HT-29 (cell line): ENCODE results near the gene RAB3B. TPM values are rescaled to one million over a fixed set of nuclear protein-coding genes. Genes with fewer than 3 reads are reported as not detected.
A peak's percentile ranks its signal among the peaks of the same experiment; 100 is the strongest.

Experiments used
- DNase-seq: peaks from one replicate; pipeline ENCODE4 v3.0.0-alpha.2; 2015; ENCODE audit warnings: low spot score
- total RNA-seq: library from RNA; depleted of rRNA; stranded (reverse); fragments of >200 nt; shearing (Covaris generic); gene quantifications from 2 replicates; pipeline ENCODE4 v1.2.3, GENCODE V29; 2014

Gene RAB3B
- total RNA-seq, 1 experiment from 2014 or later: 0.20 TPM

DNA sequence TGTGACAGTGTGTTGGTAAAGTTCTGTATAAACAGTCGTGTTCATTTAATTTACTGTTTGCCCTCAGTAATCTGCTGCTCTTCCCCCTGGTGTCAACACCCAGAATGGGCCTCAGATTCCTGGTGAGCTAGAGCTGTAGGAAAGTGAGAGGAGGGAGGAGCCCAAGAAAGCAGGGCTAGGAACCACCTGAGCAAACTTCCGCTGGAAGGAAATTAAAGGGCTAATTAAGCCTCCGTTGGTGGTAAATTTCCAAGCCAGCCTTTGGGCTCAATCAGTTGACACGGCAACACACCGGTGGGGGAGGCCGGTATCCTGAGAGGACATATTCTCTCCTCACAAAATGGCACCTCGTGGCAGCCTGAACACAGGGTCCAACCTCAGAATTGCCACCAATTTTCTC is 32.9 kb downstream of the RAB3B start:
- peak; percentile 17 for DNase-seq

DNA sequence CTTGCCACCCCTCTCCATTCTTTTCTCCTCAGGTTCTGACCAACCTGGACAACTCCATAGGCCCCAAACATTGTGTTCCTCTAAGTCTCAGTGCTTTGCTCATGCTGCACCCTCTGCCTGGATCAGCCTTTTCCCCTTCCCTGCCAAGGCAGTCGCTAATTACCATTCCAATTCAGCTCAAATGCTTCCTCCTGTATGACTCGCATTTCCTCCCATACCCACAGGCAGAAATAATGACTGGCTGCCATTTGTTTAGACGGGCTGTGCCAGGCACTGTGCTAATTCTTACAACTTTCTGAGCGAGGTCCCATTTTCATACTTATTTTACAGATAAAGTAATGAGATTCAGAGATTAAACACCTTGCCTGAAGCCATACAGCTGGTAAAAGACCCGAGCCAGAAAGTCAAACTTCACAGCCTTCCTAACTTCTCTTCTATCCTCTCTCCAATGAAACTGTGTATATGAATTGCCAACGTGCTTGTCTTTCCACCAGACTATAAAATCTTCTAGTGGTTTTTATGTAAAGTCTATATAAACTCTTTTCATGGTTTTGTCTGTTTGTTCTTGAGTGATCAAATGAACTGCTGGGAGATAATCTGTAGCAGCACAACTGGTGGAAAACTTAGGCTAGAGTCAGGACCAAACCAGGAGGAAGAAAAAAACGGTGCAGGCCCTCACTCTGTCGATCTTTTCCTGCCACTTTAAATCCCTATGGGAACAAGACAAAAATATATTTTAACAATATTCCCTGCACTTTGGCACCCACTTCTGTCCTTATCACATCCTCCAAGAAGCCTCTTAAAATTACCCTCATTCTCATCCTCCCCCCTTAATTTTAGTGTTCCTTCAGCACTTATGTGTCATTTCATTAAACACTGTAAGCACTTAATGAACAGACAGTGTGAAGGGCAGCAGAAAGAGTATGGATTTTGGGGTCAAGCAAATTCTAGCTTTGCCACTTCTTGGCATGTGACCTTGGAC is 33.7 kb downstream of the RAB3B start:
- no peak for DNase-seq

DNA sequence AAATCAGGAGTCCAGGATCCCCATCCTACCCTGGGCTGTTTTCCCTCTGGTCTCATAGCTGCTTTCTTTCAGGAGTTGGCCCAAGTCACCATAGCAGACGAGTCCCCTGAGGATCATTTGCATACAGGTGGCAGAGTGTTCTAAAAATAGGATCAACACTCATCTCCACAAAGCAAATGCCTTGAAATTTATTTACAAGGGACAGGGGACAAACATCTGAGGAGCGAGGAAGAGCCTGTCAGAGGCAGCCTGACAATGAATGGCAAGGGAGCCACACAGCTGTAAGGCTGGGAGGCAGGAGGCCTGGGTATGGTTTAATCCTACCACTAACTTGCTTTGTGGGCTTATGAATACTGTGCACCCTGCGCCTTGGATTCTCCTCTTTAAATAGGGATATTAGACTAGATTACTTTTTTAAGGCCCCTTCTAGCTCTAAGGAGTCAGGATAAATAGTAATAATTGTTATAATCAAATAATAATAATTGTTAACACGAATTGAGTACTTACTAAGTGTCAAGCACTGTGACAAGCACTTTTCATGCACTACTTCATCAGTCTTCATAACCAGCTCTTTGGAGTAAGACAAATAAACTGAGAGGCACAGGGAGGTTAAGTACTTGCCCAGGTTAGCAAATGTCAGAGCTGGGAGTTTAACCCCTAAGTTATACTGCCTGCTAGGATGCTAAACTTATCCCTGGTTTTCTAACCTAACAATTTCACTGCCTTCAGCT is 34.5 kb downstream of the RAB3B start:
- DNase-seq: no peak

DNA sequence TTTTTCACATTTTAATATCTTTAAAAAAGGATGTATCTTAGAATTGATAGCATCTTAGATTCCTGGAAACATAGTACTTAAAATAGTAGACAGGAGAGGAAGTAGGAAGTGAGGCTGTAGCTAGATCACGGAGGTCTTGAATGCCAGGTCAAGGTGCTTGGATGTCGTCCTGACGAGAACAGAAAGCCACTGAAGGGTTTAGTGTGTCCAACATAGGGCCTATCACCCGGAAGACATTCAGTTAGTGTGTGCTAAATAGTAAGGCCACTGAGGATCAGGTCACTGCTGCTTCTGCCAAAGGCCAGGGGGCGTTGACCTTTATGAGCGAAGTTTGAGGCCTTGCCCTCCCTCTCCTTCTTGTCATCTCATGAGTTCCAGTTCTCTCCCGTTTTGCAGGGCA is 35.7 kb downstream of the RAB3B start:
- DNase-seq: no peak

DNA sequence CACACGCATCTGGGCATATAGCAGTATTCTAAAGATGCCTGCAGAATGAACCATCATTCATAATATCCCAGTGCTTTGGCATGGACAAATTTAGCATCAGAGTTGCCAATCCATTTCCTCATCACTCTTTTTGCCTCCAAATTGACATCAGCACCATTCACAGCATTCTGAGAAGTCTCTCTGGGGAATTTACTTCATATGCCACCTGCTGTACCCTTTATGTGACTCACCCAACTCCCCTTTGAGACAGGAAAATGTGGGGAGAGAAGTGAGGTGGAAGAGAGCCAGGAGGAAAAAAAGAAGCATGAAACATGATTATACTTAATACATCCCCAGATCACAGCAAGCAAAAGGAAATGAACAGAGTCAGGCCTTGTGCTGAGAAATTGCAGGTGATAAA is 37.4 kb downstream of the RAB3B start:
- no peak for DNase-seq

DNA sequence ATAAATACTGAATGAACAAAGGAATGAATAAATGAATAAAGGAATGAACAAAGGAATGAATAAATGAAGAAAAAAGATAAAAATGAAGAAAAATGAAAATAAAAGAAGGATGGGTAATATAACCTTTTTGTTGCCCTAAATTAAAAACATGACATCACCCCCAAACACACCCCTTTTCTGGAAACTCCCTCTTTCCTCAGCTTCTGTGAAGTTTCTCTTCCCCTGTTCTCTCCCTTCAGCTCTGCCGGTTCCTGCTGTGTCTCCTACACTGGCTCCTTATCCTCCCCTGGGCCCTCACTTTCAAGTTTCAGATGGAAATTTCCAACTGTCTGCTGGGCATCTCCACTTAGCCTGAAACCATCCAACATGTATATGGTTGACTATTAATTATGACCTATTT is 37.9 kb downstream of the RAB3B start:
- DNase-seq: no peak

DNA sequence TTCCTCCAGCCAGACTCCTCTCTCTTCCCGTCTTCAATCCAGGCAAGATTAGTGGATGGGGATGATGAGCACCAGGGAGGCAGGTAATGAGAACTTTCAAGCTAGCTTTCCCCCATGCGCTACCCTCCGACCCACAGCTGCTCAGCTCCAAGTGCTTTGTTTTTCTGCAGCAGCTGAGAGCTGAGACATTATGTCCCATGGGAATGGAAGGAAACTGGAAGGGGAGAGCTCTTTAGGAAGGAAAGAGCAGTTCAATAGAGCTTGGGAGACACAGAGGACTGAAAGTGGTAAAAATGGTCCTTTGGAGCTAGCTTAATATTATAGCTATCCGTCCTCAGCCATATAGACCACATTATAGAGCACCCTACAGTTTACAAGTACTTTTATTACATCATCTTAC is 39.8 kb downstream of the RAB3B start:
- DNase-seq: no peak

DNA sequence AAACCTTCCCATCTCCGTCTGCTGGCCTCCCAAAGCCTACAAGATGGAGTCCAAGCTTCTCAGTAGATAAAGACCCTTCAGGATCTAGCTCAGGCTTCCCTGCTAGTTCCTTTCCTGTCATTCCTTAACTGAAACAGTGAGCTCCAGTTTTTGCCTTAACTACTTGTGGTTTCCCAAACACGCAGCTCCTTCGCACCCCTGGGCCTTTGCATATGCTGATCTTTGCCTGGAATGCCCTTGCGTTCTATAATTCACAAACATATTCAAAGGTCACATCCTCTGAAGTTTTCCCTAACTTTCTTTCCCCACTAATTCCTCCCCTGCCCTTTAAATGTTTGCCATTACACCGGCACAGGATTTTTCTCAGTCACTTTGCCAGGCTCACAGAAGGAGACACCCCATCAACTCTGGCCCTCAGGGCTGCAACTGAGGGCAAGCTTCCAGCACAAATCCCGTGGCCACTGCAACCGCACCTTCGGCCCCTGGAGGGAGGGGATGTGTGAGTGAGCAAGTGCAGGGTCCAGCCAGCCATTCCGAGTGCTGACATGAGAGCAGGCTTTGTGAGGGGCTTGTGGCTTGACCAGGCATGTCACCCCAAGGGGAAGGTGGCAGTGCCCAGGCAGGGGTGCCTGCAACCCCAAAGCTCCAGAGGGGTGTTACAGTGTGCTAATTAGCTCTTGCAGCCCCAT is 41.3 kb downstream of the RAB3B start:
- DNase-seq: no peak

DNA sequence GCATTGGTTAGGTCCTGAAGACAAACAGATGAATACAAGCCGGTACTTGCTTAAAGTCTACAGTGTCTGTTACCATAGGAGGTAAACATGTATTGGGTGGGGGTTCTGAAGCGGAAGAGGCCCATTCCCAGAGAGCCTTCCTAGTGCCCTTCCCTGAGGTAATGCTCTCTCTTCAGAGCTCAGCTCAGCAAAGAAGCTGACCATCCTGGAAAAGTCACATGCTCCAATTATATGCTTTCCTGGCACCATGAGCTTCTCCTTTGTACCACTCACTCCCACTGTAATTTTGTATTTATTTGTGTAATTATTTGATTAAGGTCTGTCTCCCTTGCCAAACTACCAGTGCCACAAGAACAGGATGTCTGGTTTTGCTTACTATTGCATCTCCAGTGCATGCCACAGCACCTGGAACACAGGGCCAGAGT is 42.0 kb downstream of the RAB3B start:
- DNase-seq: no peak

DNA sequence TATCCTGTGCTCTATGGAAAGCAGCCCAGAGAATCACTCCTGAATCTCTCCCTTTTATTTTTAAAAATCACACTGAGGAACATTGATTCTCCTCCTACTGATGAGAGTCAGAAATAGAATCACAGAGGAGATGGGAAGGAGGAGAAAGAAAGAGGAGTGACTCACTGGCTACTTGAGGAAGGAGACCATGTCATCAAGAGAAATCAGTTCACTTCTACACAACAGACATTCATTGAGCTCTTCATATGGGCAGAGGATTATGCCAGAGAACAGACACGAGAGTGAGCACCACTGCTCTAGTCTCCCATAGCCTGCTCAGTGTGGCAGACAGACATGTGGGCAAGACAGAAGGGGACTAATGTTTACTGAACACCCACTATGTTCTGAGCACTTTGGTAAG is 44.2 kb downstream of the RAB3B start:
- DNase-seq: no peak

DNA sequence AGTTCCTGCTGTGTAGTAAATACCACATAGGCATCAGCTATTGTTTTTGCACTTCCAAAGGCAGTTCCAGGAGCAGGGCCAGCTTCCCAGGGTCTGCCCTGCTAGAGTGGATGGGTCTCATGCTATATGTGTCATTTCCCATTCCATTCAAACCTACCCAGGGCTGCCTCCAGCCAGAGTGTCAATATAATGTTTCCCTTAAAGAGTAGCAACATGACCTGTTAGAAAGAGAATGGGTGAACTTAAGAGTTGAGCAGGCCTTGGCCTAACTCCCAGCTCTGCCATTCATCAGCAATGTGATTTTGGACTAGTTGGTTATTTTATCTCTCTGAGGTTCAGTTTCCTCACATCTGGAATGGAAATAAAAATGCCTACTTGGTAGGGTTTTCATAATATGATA is 44.9 kb downstream of the RAB3B start:
- no peak for DNase-seq

DNA sequence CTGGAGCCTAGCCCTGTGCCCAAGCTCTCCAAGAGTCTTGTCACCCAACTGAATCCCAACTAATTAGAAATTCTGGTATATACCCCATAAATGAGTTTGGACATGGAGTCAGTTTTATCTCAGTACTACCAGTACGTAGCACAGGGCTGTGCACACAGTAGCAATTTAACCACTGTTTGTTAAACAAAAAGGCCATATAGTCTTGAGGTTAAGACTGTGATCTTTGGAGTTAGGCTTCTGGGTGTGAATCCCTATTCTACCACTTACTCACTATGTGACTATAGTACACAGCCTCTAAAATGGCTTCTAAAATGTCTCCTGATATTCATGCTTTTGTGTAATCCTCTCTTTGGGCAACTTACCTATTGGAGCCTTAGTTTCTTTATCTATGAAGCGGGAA is 48.2 kb downstream of the RAB3B start:
- no peak for DNase-seq

DNA sequence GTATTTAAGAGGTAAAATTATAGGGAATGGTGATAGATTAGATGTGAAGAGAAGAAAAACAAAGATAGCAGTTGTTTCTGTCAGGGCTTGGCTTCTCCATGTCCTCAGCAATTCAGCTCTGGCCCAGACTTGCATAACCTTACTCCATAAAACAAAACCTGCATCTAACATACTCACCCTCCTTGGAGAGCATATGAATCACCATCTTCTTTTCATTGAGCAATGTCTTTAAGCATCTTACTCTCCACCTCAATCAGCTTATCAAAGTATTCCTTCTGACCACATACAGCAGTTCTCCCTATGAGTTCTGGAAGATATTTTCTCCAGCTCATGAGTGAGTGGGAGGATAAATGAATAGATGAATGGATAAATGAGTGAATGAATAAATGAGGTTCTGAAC is 49.0 kb downstream of the RAB3B start:
- DNase-seq: no peak

DNA sequence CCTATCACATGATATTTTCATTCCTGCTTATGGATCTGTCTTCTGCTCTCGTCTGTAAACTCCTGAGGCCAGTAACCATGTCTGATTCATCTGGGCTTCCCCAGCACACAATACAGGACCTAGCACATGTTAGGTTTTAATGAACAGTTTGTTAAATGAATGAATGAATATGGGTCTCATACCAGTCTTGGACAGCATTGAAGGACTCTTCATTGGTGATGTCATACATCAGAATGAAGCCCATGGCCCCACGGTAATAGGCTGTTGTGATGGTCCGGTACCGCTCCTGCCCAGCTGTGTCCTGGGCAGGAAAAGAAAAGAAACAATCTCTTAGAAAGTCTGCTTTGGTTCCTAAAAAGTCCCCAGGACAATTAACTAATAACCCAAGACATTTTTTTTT is 53.4 kb downstream of the RAB3B start:
- no peak for DNase-seq

DNA sequence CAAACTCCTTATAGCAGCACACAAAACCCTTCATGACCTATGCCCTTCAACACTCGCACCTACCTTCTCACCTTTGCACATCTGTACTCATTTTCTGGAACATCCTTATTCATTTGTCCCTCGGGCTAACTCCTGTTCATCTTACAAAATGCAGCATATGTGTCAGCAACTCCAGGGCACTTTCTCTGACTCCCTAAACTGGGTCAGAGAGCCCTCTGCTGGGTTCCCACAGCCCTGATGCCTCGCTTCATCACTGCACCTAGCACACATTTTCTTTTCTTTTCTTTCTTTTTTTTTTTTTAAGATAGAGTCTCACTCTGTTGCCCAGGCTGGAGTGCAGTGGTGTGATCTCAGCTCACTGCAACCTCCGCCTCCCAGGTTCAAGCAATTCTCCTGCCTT is 54.0 kb downstream of the RAB3B start:
- DNase-seq: no peak

DNA sequence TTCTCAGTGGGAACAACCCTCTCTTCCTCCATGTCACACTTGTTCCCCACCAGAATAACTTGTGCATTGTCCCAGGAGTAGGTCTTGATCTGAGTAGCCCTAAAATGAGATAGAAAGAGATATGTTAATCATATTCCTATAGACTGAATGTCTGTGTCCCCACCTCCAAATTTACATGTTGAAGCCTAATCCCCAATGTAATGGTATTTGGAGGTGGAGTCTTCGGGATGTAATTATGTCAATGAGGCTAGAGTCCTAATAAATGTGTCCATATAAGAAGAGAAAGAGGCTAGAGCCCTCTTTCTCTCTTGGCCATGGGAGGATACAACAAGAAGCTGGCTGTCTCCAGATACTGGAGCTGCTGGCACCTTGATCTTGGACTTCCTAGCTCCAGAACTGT is 57.2 kb downstream of the RAB3B start:
- DNase-seq: no peak

DNA sequence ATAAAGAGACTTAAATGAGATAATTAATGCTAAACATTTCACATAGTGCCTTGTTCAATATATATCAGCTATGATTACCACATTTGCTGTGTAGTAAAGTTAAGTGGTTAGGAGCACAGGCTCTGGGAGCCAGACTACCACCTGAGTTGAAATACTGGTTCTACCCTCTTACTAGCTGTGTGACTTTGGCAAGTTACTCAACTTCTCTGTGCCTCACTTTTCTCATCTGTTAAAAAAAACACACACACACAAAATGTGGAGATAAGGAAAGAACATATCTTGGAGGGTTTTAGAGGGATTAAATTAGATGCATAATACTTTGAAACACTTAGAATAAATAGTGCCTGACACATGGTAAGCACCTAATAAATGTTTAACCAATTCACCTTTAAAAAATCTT is 60.2 kb downstream of the RAB3B start:
- DNase-seq: no peak

DNA sequence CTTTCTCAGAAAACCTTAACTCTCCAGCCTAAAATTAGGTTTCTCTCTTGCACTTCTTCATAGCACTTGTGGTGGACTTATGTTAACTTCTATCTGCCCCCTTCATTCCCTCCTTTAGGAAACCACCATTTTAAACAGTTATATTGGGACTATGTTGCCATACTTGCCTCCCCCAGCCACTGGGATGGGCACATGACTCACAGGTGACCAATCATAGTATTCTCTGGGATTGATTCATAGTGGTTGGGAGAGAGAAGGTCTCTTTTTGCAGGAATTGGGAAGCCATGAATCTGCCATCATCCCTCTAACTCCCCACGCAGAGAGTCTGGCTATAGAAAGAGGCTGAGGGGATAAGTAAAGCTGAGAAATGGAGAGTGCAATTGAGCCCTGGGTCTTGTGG is 61.6 kb downstream of the RAB3B start:
- DNase-seq: no peak

DNA sequence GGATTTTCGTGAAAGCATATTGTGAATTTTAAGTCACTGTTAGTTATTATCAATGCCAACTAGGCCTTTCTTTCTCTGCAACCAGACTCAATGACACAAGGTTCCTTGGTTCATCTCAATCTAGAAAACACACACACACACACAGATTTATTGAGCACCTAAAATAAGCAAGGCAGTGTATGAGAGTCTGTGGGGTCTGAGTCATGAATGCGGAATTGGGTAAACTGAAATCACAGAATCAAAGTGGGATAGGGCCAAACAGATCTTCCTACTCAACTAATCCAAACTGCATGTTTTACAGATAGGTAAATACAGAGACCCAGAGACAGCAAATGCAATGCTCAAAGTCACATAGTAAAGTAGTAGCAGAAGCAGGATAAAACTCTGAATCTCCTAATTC is 63.5 kb downstream of the RAB3B start:
- DNase-seq: no peak

DNA sequence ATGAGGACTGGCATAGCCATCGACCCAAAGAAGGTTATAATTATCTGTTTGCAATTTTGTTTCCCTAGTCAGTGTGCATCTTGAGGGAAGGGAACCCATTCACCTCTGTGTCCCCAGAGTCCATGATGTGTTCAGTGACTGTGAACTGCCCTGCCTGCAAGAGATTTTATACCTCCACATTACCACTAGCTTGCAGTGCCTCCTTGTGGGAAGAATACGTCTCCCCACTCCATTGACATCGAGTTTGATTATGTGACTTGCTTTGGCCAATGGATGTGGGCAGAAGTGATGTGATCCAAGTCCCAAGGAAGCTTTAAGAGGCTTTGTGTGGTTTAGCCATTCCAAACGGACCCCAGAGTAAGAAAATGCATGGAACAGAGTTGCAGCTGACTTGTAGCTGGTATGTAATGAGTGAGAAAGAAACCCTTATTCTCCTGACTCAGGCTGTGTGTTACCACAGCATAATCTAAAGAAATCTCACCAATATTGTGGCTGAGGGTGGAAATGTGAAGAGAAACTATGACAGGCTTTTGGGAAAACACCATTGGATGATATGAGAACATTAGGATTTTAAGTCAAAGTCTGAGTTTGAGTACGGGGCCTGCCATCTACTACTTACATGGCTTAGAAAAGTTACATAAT is 64.2 kb downstream of the RAB3B start:
- DNase-seq: peak; percentile 28

DNA sequence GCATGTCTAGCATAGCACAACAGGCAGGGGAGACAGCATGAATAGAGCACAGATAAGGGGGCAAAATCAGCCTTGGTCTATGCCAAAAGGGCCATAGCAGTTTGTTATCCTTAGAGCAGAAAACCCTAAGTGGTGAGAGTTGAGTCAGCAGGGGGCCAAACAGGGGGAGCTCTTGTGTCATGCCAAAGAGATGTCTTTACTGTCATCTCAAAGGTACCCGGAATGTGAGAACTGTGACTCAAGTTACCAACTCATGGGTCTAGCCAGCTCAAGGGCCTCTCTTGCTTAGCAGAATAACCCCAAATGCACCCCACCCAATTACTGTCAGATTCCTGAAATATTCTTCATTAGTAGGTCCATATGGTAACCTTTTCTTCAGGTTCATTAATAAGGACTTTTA is 66.0 kb downstream of the RAB3B start:
- no peak for DNase-seq

DNA sequence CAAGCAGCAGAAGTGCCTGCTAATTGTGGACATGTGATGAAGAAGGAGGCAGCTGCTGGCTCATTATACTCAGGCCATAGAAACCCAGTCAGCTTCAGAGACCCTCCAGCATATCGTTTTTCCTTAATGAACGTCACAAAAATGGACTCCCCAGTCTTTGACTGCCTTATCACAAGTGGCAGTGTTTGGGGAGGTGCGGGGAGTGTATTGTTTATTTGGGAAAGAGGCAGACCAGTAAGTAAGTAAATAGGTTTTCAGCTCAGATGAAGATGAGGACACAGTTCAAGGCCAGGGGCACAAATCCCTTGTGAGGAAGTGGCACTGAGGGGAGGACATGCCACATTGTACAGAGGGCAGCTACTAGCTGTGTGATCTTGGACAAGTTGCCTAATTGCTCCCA is 68.5 kb downstream of the RAB3B start:
- DNase-seq: no peak
